Aorta (tissue), 5 donors: ENCODE measurements around the gene TGFB1. TPM values are rescaled to one million over a fixed set of nuclear protein-coding genes. Genes with fewer than 3 reads are reported as not detected.

Source experiments
- ATAC-seq: fragments of 200-7000 bp; cut with Tn5 transposase; one replicate; pipeline ENCODE4 v1.9.1; 2022; ENCODE audit warnings: moderate library complexity; ENCODE audit not compliant: low FRiP score
- DNase-seq, 2 donors: peaks; one replicate each; pipeline ENCODE4 v3.0.0-alpha.2; 2020
- H3K27ac ChIP-seq, 2 donors: one replicate each; pipeline ENCODE4 v1.5.1; 2013; ENCODE audit warnings: low read length in 2 of 2, mild to moderate bottlenecking in 2 of 2, moderate library complexity in 2 of 2, control low read depth in 1 of 2, inconsistent platforms in 1 of 2, low read depth in 1 of 2
- H3K27me3 ChIP-seq, 2 donors: one replicate each; pipeline ENCODE4 v1.6.1; 2013; ENCODE audit warnings: control low read depth in 1 of 2, low read length in 1 of 2, mild to moderate bottlenecking in 1 of 2, moderate library complexity in 1 of 2; ENCODE audit not compliant: insufficient read depth in 2 of 2, control insufficient read depth in 1 of 2
- H3K36me3 ChIP-seq, 2 donors: one replicate each; pipeline ENCODE4 v1.6.1; 2013; ENCODE audit warnings: control low read depth in 1 of 2, low read length in 1 of 2, mild to moderate bottlenecking in 1 of 2; ENCODE audit not compliant: insufficient read depth in 2 of 2, control insufficient read depth in 1 of 2
- H3K4me1 ChIP-seq, 2 donors: one replicate each; pipeline ENCODE4 v1.6.1; 2013; ENCODE audit warnings: low read length in 2 of 2, control low read depth in 1 of 2, mild to moderate bottlenecking in 1 of 2, moderate library complexity in 1 of 2; ENCODE audit not compliant: insufficient read depth in 2 of 2, control insufficient read depth in 1 of 2
- H3K4me3 ChIP-seq, 2 donors: one replicate each; pipeline ENCODE4 v1.5.1; 2013; ENCODE audit warnings: low read length in 2 of 2, control low read depth in 1 of 2, mild to moderate bottlenecking in 1 of 2
- H3K9me3 ChIP-seq: one replicate; pipeline ENCODE4 v1.6.1; 2013; ENCODE audit warnings: mild to moderate bottlenecking, low read length; ENCODE audit not compliant: control insufficient read depth
- WGBS, 2 donors: extraction: QIAGEN DNeasy Blood & Tissue Kit; methylation state at CpG; one replicate each; pipeline ENCODE4 v1.1.7; 2013; 5-methylcytosine and 5-hydroxymethylcytosine counted together
- intact Hi-C, 2 donors: fragments of 100-400 bp; cut with DNase I; formaldehyde crosslinking; loops; one replicate each; pipeline versions ENCODE4 v1.14.2 to v1.15.0; 2022
- polyA plus RNA-seq, 2 donors: library from polyadenylated mRNA; stranded (reverse); fragments of 200-250 nt; gene quantifications; one replicate each; pipeline ENCODE4 v1.2.3, GENCODE V29; 2013
- total RNA-seq, 2 donors: library from RNA; stranded (reverse); fragmentation: NEBNext Ultra II Directional; extraction: Animal tissue kit (Norgen Biotek cat#: 25700); gene quantifications; one replicate each; pipeline ENCODE4 v1.2.1, GENCODE V29; 2021
- donor health status: healthy with polysubstance abuse.
- donor health status: Bipolar disorder and iron deficiency.
- donor health status: DM: no; HTN: no; CAD: no.
- donor health status: DM: no; HTN: no; CAD: no.
- donor health status: DM: yes; HTN: yes; CAD: no.

Gene TGFB1
- total and polyA plus RNA-seq, 4 donors = 25.4 to 97.5 (median 69.1) TPM

- DNase-seq = no peak
- H3K27ac ChIP-seq = no peak overlapping the region
- WGBS, 2 donors = 92 to 94% methylated on average over 20 of the region's 20 CpGs
- no peaks in the 10 kb centered on the region for H3K4me1 ChIP-seq
- ATAC-seq = peak; percentile 52
- H3K4me3 ChIP-seq = no peak overlapping the region
- H3K27me3 ChIP-seq = no peaks in the 10 kb centered on the region
- intact Hi-C loops = no loop called here
- H3K9me3 ChIP-seq = no peaks in the 10 kb centered on the region
- H3K36me3 ChIP-seq = peaks cover 2 to 6% of the 10 kb centered on the region in 2 donors
Observed at GRCh38 chr19:41341669-41342490, 11.8 kb downstream of the TGFB1 start.

DNA sequence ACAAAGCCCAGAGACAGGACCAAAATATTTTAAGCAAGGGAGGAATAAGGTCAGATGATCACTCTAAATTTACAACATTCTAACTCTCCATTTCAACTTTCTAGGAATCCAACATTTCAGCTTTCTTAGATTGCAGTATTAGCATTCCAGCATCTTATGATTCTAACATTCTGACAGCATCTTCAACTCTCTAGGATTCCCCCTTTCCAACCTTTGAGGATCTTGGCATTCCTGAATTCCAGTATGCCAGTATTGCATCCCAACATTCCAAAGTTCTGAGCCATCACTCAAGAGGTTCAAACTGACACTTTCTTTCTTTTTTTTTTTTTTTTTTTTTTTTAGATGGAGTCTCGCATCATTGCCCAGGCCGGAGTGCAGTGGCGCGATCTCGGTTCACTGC, 13.8 kb downstream of the TGFB1 start:
- H3K4me3 ChIP-seq = no peak overlapping the region
- intact Hi-C loops = no loop called here
- peaks cover 2 to 6% of the 10 kb centered on the region in 2 donors for H3K36me3 ChIP-seq
- no peak overlapping the region for H3K27ac ChIP-seq
- H3K27me3 ChIP-seq = no peaks in the 10 kb centered on the region
- no peaks in the 10 kb centered on the region for H3K9me3 ChIP-seq
- ATAC-seq (no peak), DNase-seq (no peak)
- 93 to 95% methylated on average over 5 of the region's 5 CpGs for WGBS, 2 donors
- no peaks in the 10 kb centered on the region for H3K4me1 ChIP-seq

GRCh38 chr19:41335467-41335866, 18.3 kb downstream of the TGFB1 start:
- Histone ChIP-seq H3K27me3 (no peaks in the 10 kb centered on the region), H3K4me3 (no peak overlapping the region), H3K9me3 (no peaks in the 10 kb centered on the region), H3K27ac (no peak overlapping the region), H3K36me3 (peaks cover 2% of the 10 kb centered on the region in 2 donors), H3K4me1 (no peaks in the 10 kb centered on the region)
- intact Hi-C loops = no loop called here
- WGBS, 2 donors = 93 to 95% methylated on average over 10 of the region's 10 CpGs
- DNase-seq (no peak), ATAC-seq (no peak)

DNA sequence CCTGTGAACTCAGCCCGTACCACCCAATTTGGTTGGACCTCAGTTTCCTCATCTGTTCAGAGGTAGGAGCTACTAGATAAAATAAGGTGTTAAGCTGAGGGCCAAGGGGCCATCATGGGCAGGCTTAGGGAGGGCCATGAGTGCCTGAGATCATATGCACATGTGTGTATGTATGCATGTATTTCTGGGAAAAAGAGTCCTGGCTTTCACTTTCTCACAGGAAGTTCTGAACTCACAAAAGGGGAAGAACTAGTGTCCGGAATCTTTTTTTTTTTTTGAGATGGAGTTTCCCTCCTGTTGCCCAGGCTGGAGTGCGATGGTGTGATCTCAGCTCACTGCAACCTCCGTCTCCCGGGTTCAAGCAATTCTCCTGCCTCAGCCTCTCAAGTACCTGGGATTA, 18.9 kb downstream of the TGFB1 start:
- Histone ChIP-seq H3K9me3 (no peaks in the 10 kb centered on the region), H3K27me3 (no peaks in the 10 kb centered on the region), H3K4me1 (no peaks in the 10 kb centered on the region), H3K27ac (no peak overlapping the region), H3K36me3 (peaks cover 2% of the 10 kb centered on the region in 2 donors), H3K4me3 (no peak overlapping the region)
- WGBS, 2 donors = 83 to 86% methylated on average over 5 of the region's 5 CpGs
- intact Hi-C loops = no loop called here
- DNase-seq (no peak), ATAC-seq (no peak)

DNA sequence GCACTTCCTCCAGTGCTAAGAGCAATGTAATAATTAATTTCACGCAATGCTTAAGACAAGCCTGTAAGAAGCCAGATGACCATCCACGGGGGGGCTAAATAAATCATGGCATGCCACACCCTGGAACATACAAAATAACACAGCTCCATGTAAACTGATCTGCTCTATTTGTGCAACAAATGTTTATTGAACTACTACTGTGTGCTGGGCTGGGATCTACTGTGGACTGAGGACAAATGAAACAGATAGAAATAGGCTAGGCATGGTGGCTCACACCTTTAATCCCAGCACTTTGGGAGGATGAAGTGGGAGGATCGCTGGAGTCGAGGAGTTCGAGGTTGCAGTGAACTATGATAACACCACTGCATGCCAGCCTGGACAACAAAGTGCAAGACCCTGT, 21.3 kb downstream of the TGFB1 start:
- Histone ChIP-seq H3K9me3 (no peaks in the 10 kb centered on the region), H3K36me3 (peaks cover 0 to 2% of the 10 kb centered on the region in 2 donors), H3K27ac (no peak overlapping the region), H3K27me3 (no peaks in the 10 kb centered on the region), H3K4me1 (no peaks in the 10 kb centered on the region), H3K4me3 (no peak overlapping the region)
- intact Hi-C loops = no loop called here
- 90 to 92% methylated on average over 5 of the region's 5 CpGs for WGBS, 2 donors
- no peak for ATAC-seq
- no peak for DNase-seq

DNA sequence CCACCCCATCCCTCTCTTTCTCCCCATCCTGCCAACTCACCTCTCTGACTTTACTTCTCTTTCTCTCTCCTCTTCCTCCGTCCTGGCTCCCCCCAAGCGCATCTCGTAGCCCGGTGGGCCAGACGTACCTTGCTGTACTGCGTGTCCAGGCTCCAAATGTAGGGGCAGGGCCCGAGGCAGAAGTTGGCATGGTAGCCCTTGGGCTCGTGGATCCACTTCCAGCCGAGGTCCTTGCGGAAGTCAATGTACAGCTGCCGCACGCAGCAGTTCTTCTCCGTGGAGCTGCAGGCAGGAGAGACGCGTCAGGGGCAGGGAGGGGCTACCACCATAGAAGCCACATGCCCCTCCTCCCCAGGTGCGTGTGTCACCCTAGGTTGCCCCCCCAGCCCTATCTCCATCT, 21.7 kb downstream of the TGFB1 start:
- H3K36me3 ChIP-seq = peaks cover 0 to 2% of the 10 kb centered on the region in 2 donors
- ATAC-seq = no peak
- 86 to 90% methylated on average over 16 of the region's 16 CpGs for WGBS, 2 donors
- H3K4me1 ChIP-seq = no peaks in the 10 kb centered on the region
- DNase-seq = no peak
- H3K4me3 ChIP-seq = no peak overlapping the region
- H3K9me3 ChIP-seq = no peaks in the 10 kb centered on the region
- H3K27ac ChIP-seq = no peak overlapping the region
- no peaks in the 10 kb centered on the region for H3K27me3 ChIP-seq
- intact Hi-C loops = no loop called here

- Histone ChIP-seq H3K4me3 (no peak overlapping the region), H3K9me3 (no peaks in the 10 kb centered on the region), H3K27me3 (no peaks in the 10 kb centered on the region), H3K27ac (no peak overlapping the region), H3K36me3 (peaks cover 0 to 2% of the 10 kb centered on the region in 2 donors), H3K4me1 (no peaks in the 10 kb centered on the region)
- intact Hi-C loops = no loop called here
- DNase-seq = no peak
- WGBS, 2 donors = 76 to 83% methylated on average over 35 to 47 of the region's 47 CpGs
- ATAC-seq = no peak
Observed at GRCh38 chr19:41330946-41331678, 22.6 kb downstream of the TGFB1 start.

DNA sequence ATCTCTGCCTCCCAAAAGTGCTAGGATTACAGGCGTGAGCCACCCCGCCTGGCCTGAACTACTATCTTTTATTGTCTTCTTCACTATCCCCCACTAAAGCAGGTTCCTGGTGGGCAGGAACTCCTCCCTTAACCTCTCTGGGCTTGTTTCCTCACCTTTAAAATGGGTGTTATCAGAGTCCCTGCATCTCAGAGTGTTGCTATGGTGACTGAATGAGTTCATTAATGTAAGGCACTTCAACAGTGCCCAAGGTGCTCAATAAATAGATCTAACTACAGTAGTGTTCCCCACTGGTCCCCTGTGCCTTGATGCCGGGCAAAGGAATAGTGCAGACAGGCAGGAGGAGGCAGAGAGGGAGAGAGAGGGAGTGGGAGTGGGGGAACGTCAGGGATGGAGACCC, 23.2 kb downstream of the TGFB1 start:
- no peaks in the 10 kb centered on the region for H3K4me1 ChIP-seq
- H3K4me3 ChIP-seq = no peak overlapping the region
- ATAC-seq (no peak), DNase-seq (no peak)
- no peak overlapping the region for H3K27ac ChIP-seq
- intact Hi-C loops = no loop called here
- H3K9me3 ChIP-seq = no peaks in the 10 kb centered on the region
- 85 to 89% methylated on average over 4 of the region's 4 CpGs for WGBS, 2 donors
- H3K36me3 ChIP-seq = peaks cover 0 to 2% of the 10 kb centered on the region in 2 donors
- H3K27me3 ChIP-seq = no peaks in the 10 kb centered on the region

DNA sequence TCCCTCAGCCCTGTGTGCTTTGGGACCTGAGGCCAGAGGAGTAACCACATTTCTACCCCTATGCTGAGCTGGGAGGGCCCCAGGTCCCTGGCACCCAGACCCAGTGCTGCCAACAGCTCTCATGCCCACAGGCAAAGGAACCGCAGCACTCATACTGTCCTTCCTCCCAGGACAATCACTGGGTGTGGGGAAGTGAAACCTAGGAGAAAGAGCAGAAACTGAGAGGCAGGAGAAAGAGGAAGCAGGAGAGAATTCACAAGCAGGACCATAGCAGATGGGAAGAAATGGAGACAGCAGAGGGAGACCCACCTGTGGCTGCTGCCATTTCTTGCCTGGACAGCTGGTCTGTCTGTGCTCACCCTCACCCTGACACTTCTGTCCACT, 24.9 kb downstream of the TGFB1 start:
- DNase-seq (peak in 1 of 2 donors; percentile 73), ATAC-seq (no peak)
- H3K36me3 ChIP-seq = peaks cover 0 to 2% of the 10 kb centered on the region in 2 donors
- WGBS, 2 donors = 95 to 100% methylated on average over 1 of the region's 1 CpG
- no peaks in the 10 kb centered on the region for H3K27me3 ChIP-seq
- H3K4me3 ChIP-seq = no peak overlapping the region
- intact Hi-C loops = no loop called here
- no peaks in the 10 kb centered on the region for H3K4me1 ChIP-seq
- H3K9me3 ChIP-seq = no peaks in the 10 kb centered on the region
- H3K27ac ChIP-seq = no peak overlapping the region
